Measurements from ENCODE around the gene PLEK2. TPM values are rescaled to one million over a fixed set of nuclear protein-coding genes. Genes with fewer than 3 reads are reported as not detected.
"Not testable (repeated sequence)": the region's sequence is repeated elsewhere in the genome, so short reads cannot be mapped to it uniquely, and the experiment has no call there.

The PLEK2 gene
- total and polyA plus RNA-seq, 10 donors = 0.18 to 2.1 (median 0.76) TPM; not detected in 3

DNA sequence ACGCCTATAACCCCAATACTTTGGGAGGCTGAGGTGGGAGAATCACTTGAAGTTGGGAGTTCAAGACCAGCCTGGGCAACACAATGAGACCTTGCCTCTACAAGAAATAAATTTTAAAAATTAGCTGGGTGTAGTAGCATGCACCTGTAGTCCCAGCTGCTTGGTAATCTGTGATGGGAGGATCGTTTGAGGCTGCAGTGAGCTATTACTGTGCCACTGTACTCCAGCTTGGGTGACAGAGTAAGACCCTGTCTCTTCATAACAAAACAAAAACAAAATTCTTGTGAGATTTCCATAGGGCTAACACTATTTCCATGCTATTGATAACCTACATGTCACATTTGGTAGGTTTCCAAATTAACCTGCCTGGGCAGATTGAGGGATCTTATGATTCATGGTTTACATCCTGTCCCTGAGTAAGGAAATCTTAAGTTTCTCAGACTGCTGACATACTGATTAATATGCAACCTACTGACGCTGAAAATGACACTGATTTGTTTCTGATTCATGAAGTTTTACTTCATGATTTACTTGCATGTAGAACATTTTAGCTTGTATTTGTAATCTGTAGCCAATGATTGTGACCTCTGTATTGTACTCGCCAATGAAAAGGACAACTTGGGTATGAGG lies 68.2 kb downstream of the PLEK2 start:
- TF ChIP-seq, protein P1, sequence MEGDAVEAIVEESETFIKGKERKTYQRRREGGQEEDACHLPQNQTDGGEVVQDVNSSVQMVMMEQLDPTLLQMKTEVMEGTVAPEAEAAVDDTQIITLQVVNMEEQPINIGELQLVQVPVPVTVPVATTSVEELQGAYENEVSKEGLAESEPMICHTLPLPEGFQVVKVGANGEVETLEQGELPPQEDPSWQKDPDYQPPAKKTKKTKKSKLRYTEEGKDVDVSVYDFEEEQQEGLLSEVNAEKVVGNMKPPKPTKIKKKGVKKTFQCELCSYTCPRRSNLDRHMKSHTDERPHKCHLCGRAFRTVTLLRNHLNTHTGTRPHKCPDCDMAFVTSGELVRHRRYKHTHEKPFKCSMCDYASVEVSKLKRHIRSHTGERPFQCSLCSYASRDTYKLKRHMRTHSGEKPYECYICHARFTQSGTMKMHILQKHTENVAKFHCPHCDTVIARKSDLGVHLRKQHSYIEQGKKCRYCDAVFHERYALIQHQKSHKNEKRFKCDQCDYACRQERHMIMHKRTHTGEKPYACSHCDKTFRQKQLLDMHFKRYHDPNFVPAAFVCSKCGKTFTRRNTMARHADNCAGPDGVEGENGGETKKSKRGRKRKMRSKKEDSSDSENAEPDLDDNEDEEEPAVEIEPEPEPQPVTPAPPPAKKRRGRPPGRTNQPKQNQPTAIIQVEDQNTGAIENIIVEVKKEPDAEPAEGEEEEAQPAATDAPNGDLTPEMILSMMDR (IDR thresholded peaks at IDR 0.05 in 8 of 11, conservative IDR thresholded peaks at IDR 0.05 in 3 of 11) = no peak
- TF ChIP-seq POLR2A (IDR thresholded peaks at IDR 0.05) = no peak
- TF ChIP-seq POLR2AphosphoS5 (IDR thresholded peaks at IDR 0.05) = no peak
- 88 to 97% (median 91%) methylated on average over 4 of the region's 4 CpGs for WGBS, 5 donors
- Histone ChIP-seq H3K4me1 (no peaks in the 10 kb centered on the region), H3K9me3 (no peaks in the 10 kb centered on the region), H3K27me3 (replicated peaks in 1 of 7) (no peaks in the 10 kb centered on the region), H3K36me3 (peaks cover 3 to 99% (median 71%) of the 10 kb centered on the region in 6 donors), H3K4me3 (no peak overlapping the region), H3K27ac (no peak overlapping the region)
- intact Hi-C loops (cut with DNase I; ENCODE audit: low total_unique reads) = no loop called here
- no peak for DNase-seq

DNA sequence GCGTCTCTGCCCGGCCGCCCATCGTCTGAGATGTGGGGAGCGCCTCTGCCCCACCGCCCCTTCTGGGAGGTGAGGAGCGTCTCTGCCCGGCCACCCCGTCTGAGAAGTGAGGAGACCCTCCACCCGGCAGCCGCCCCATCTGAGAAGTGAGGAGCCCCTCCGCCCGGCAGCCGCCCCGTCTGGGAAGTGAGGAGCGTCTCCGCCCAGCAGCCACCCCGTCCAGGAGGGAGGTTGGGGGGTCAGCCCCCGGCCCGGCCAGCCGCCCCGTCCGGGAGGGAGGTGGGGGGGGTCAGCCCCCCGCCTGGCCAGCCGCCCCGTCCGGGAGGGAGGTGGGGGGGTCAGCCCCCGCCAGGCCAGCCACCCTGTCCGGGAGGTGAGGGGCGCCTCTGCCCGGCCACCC lies 70.7 kb downstream of the PLEK2 start:
- DNase-seq; H3K4me3 ChIP-seq; H3K4me1 ChIP-seq; H3K27me3 ChIP-seq (replicated peaks in 1 of 7); intact Hi-C loops (cut with DNase I; ENCODE audit: low total_unique reads); H3K9me3 ChIP-seq; H3K27ac ChIP-seq: not testable (repeated sequence)
- peaks cover 3 to 99% (median 72%) of the 10 kb centered on the region in 6 donors for H3K36me3 ChIP-seq
- WGBS, 5 donors = 97 to 100% (median 98%) methylated on average over 4 to 31 of the region's 31 CpGs

Small RNAs within 50 kb of the gene (microRNA-seq; reads per million reads assigned to microRNA genes)
- 0 reads per million in 3 donors for gene MIR5694

Small RNAs within 50 kb of the gene (small RNA-seq; reads per million reads assigned to genes)
- gene MIR5694 (0 reads per million in 4 donors), gene RF00019 (0 reads per million in 4 donors)

Other genes starting within 250 kb of the PLEK2 start
- 1 to 10 TPM in 1 of 7 donors, under 1 TPM in 2, not detected in 4; 0.30 to 2.3 (median 0.57) TPM for gene GARIN2, start 222.7 kb downstream of the PLEK2 start, total RNA-seq
- gene GARIN2, start 222.7 kb downstream of the PLEK2 start, polyA plus RNA-seq = not detected
- gene PALS1, start 170.7 kb downstream of the PLEK2 start, total RNA-seq = 10 to 100 TPM; 13.0 to 26.8 (median 21.2) TPM
- 1 to 10 TPM; 2.0 to 4.6 (median 2.3) TPM for gene PALS1, start 170.7 kb downstream of the PLEK2 start, polyA plus RNA-seq
- gene ATP6V1D, start 52.4 kb downstream of the PLEK2 start, total RNA-seq = 10 to 100 TPM; 42.1 to 72.6 (median 49.8) TPM
- gene ATP6V1D, start 52.4 kb downstream of the PLEK2 start, polyA plus RNA-seq = 10 to 100 TPM; 15.0 to 33.7 (median 28.3) TPM
- gene EIF2S1, start 51.8 kb downstream of the PLEK2 start, total RNA-seq = 10 to 100 TPM; 41.2 to 68.6 (median 56.1) TPM
- 10 to 100 TPM; 13.9 to 51.4 (median 26.3) TPM for gene EIF2S1, start 51.8 kb downstream of the PLEK2 start, polyA plus RNA-seq
- 10 to 100 TPM; 20.1 to 36.0 (median 29.0) TPM for gene TMEM229B, start 76.6 kb upstream of the PLEK2 start, total RNA-seq
- 10 to 100 TPM in 1 of 3 donors, 1 to 10 TPM in 2; 3.0 to 10.0 (median 3.4) TPM for gene TMEM229B, start 76.6 kb upstream of the PLEK2 start, polyA plus RNA-seq
- gene PLEKHH1, start 121.1 kb upstream of the PLEK2 start, total RNA-seq = 1 to 10 TPM; 1.7 to 7.1 (median 5.0) TPM
- gene PLEKHH1, start 121.1 kb upstream of the PLEK2 start, polyA plus RNA-seq = 1 to 10 TPM in 2 of 3 donors, under 1 TPM in 1; 0.56 to 5.1 (median 1.1) TPM
- gene PIGH, start 188.1 kb upstream of the PLEK2 start, total RNA-seq = 10 to 100 TPM; 16.3 to 43.1 (median 23.4) TPM
- 10 to 100 TPM; 21.9 to 30.0 (median 24.8) TPM for gene PIGH, start 188.1 kb upstream of the PLEK2 start, polyA plus RNA-seq
- 1 to 10 TPM in 6 of 7 donors, under 1 TPM in 1; 0.80 to 4.7 (median 1.8) TPM for gene ARG2, start 207.8 kb upstream of the PLEK2 start, total RNA-seq
- 1 to 10 TPM in 1 of 3 donors, under 1 TPM in 2; 0.64 to 1.0 (median 0.82) TPM for gene ARG2, start 207.8 kb upstream of the PLEK2 start, polyA plus RNA-seq

All from spleen (tissue), 11 donors.